ENCODE results near the gene USF3.

The USF3 gene

GRCh38 chr3:113606539-113607218 lies 89.8 kb downstream of the USF3 start:
- H3F3A ChIP-seq (ENCODE audit: insufficient read depth, low read length) = no peaks in the 10 kb centered on the region
- H4K20me1 ChIP-seq (ENCODE audit: insufficient read depth, low read length) = no peaks in the 10 kb centered on the region
- no peaks in the 10 kb centered on the region for H3K79me2 ChIP-seq (ENCODE audit: insufficient read depth, low read length)
- peak overlapping the region; percentile 45 for H3K27ac ChIP-seq (ENCODE audit: low read depth, low read length, poor library complexity, severe bottlenecking)
- no peaks in the 10 kb centered on the region for H3K9me2 ChIP-seq (ENCODE audit: low read depth, low read length)
- H3K4me3 ChIP-seq (ENCODE audit: low read depth, low read length, poor library complexity, severe bottlenecking) = no peak overlapping the region
- no peak for TF ChIP-seq EZH2 (IDR thresholded peaks at IDR 0.05; ENCODE audit: borderline replicate concordance, low read length)
- TF ChIP-seq CTCF (IDR thresholded peaks at IDR 0.05; ENCODE audit: low read length) = no peak
- H3K36me3 ChIP-seq (ENCODE audit: insufficient read depth, low read length) = no peaks in the 10 kb centered on the region
- H3K9ac ChIP-seq (ENCODE audit: low read length) = no peak overlapping the region; the same call in 1 of the 2 replicates
- no peak overlapping the region for H2AFZ ChIP-seq (ENCODE audit: low read length)
- H3K4me1 ChIP-seq (ENCODE audit: insufficient read depth, low read length, severe bottlenecking) = peaks cover 16% of the 10 kb centered on the region
- no peaks in the 10 kb centered on the region for H3K9me3 ChIP-seq (ENCODE audit: low read length)
- H3K27me3 ChIP-seq (ENCODE audit: insufficient read depth, low read length) = no peaks in the 10 kb centered on the region
- peak overlapping the region; percentile 17; the same call in 1 of the 2 replicates for H3K4me2 ChIP-seq (ENCODE audit: low read length)

- TF ChIP-seq CTCF (IDR thresholded peaks at IDR 0.05; ENCODE audit: low read length) = no peak
- Histone ChIP-seq H3K9me3 (ENCODE audit: low read length) (no peaks in the 10 kb centered on the region), H3K9me2 (ENCODE audit: low read depth, low read length) (no peaks in the 10 kb centered on the region)
These were observed 93.6 kb downstream of the USF3 start for GRCh38 chr3:113602836-113603235.

GRCh38 chr3:113602256-113602655 lies 94.2 kb downstream of the USF3 start:
- H3K9ac ChIP-seq (ENCODE audit: low read length) = no peak overlapping the region
- H2AFZ ChIP-seq (ENCODE audit: low read length) = no peak overlapping the region
- no peak overlapping the region for H3K4me2 ChIP-seq (ENCODE audit: low read length)
- H3F3A ChIP-seq (ENCODE audit: insufficient read depth, low read length) = no peaks in the 10 kb centered on the region
- H3K4me3 ChIP-seq (ENCODE audit: low read depth, low read length, poor library complexity, severe bottlenecking) = no peak overlapping the region
- TF ChIP-seq CTCF (IDR thresholded peaks at IDR 0.05; ENCODE audit: low read length) = no peak
- no peak for TF ChIP-seq EZH2 (IDR thresholded peaks at IDR 0.05; ENCODE audit: borderline replicate concordance, low read length)
- H3K79me2 ChIP-seq (ENCODE audit: insufficient read depth, low read length) = no peaks in the 10 kb centered on the region
- H3K27ac ChIP-seq (ENCODE audit: low read depth, low read length, poor library complexity, severe bottlenecking) = no peak overlapping the region
- no peaks in the 10 kb centered on the region for H3K36me3 ChIP-seq (ENCODE audit: insufficient read depth, low read length)
- H4K20me1 ChIP-seq (ENCODE audit: insufficient read depth, low read length) = no peaks in the 10 kb centered on the region
- no peaks in the 10 kb centered on the region for H3K9me2 ChIP-seq (ENCODE audit: low read depth, low read length)
- no peaks in the 10 kb centered on the region for H3K27me3 ChIP-seq (ENCODE audit: insufficient read depth, low read length)
- peaks cover 14% of the 10 kb centered on the region for H3K4me1 ChIP-seq (ENCODE audit: insufficient read depth, low read length, severe bottlenecking)
- no peaks in the 10 kb centered on the region for H3K9me3 ChIP-seq (ENCODE audit: low read length)

More at GRCh38 chr3:113602836-113603235, 93.6 kb downstream of the USF3 start:
- Histone ChIP-seq H3K4me3 (ENCODE audit: low read depth, low read length, poor library complexity, severe bottlenecking) (no peak overlapping the region), H3F3A (ENCODE audit: insufficient read depth, low read length) (no peaks in the 10 kb centered on the region), H3K27ac (ENCODE audit: low read depth, low read length, poor library complexity, severe bottlenecking) (no peak overlapping the region), H2AFZ (ENCODE audit: low read length) (no peak overlapping the region), H3K4me2 (ENCODE audit: low read length) (no peak overlapping the region), H3K36me3 (ENCODE audit: insufficient read depth, low read length) (no peaks in the 10 kb centered on the region), H3K4me1 (ENCODE audit: insufficient read depth, low read length, severe bottlenecking) (peaks cover 16% of the 10 kb centered on the region), H3K9ac (ENCODE audit: low read length) (no peak overlapping the region), H3K27me3 (ENCODE audit: insufficient read depth, low read length) (no peaks in the 10 kb centered on the region), H3K79me2 (ENCODE audit: insufficient read depth, low read length) (no peaks in the 10 kb centered on the region), H4K20me1 (ENCODE audit: insufficient read depth, low read length) (no peaks in the 10 kb centered on the region)

All from OCI-LY1 (cell line).